ENCODE measurements around the gene TEX264. TPM values are rescaled to one million over a fixed set of nuclear protein-coding genes. Genes with fewer than 3 reads are reported as not detected.

TEX264 gene
- polyA plus RNA-seq, 1 donor (not counting 4 experiments of a cell fraction or from before 2014, with no cell fraction given), result 35.8 TPM

- Histone ChIP-seq H2AFZ (ENCODE audit: control insufficient read depth, low read length) (no peak overlapping the region), H3K9me3 (ENCODE audit: control insufficient read depth, low read depth, low read length) (no peaks in the 10 kb centered on the region), H4K20me1 (ENCODE audit: control insufficient read depth, extremely low read depth, insufficient read depth, low read length) (no peaks in the 10 kb centered on the region), H3K36me3 (ENCODE audit: control insufficient read depth in 2 of 2, extremely low read depth in 1 of 2, insufficient read depth in 2 of 2, low read length in 2 of 2) (no peaks in the 10 kb centered on the region), H3K27me3 (ENCODE audit: control insufficient read depth, extremely low read depth, insufficient read depth, low read length) (no peaks in the 10 kb centered on the region), H3K79me2 (ENCODE audit: control insufficient read depth, insufficient read depth, low read length) (no peaks in the 10 kb centered on the region), H3K4me2 (ENCODE audit: control insufficient read depth, extremely low read depth, insufficient read depth, low read depth, low read length) (no peak overlapping the region), H3K27ac (ENCODE audit: control insufficient read depth, insufficient read depth, low read length) (no peak overlapping the region), H3K9me1 (ENCODE audit: control insufficient read depth, extremely low read depth, insufficient read depth, low read length) (no peaks in the 10 kb centered on the region), H3K4me1 (ENCODE audit: control insufficient read depth, extremely low read depth, insufficient read depth, low read length) (no peaks in the 10 kb centered on the region), H3K4me3 (ENCODE audit: control insufficient read depth in 2 of 3, extremely low read depth in 1 of 3, insufficient read depth in 2 of 3, low read depth in 1 of 3, low read length in 3 of 3) (no peak overlapping the region), H3K9ac (ENCODE audit: control insufficient read depth, extremely low read depth, insufficient read depth, low read length) (no peak overlapping the region)
- dilution Hi-C loops (cut with MboI; ENCODE audit: extremely low pct_ligation_motif_present, low sequenced_read_pairs), result no loop called here
- peak; percentile 23 for DNase-seq (ENCODE audit: low read depth, low spot score)
- TF ChIP-seq, protein P1, sequence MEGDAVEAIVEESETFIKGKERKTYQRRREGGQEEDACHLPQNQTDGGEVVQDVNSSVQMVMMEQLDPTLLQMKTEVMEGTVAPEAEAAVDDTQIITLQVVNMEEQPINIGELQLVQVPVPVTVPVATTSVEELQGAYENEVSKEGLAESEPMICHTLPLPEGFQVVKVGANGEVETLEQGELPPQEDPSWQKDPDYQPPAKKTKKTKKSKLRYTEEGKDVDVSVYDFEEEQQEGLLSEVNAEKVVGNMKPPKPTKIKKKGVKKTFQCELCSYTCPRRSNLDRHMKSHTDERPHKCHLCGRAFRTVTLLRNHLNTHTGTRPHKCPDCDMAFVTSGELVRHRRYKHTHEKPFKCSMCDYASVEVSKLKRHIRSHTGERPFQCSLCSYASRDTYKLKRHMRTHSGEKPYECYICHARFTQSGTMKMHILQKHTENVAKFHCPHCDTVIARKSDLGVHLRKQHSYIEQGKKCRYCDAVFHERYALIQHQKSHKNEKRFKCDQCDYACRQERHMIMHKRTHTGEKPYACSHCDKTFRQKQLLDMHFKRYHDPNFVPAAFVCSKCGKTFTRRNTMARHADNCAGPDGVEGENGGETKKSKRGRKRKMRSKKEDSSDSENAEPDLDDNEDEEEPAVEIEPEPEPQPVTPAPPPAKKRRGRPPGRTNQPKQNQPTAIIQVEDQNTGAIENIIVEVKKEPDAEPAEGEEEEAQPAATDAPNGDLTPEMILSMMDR (optimal IDR thresholded peaks at IDR 0.05 in 1 of 3, IDR thresholded peaks at IDR 0.05 in 1 of 3, conservative IDR thresholded peaks at IDR 0.05 in 1 of 3; ENCODE audit: extremely low read depth in 1 of 3, insufficient read depth in 2 of 3, low read length in 3 of 3), result peak; percentile 92 to 100 (median 98)
- no peak for TF ChIP-seq EZH2 (IDR thresholded peaks at IDR 0.05; ENCODE audit: low read length)
- peak; percentile 69 for FAIRE-seq
These were observed 47.7 kb downstream of the TEX264 start for GRCh38 chr3:51718547-51719409.

GRCh38 chr3:51719410-51720025 lies 48.5 kb downstream of the TEX264 start:
- Histone ChIP-seq H3K4me3 (ENCODE audit: control insufficient read depth in 2 of 3, extremely low read depth in 1 of 3, insufficient read depth in 2 of 3, low read depth in 1 of 3, low read length in 3 of 3) (no peak overlapping the region), H3K4me2 (ENCODE audit: control insufficient read depth, extremely low read depth, insufficient read depth, low read depth, low read length) (no peak overlapping the region), H3K9ac (ENCODE audit: control insufficient read depth, extremely low read depth, insufficient read depth, low read length) (no peak overlapping the region), H4K20me1 (ENCODE audit: control insufficient read depth, extremely low read depth, insufficient read depth, low read length) (no peaks in the 10 kb centered on the region), H3K9me1 (ENCODE audit: control insufficient read depth, extremely low read depth, insufficient read depth, low read length) (no peaks in the 10 kb centered on the region), H2AFZ (ENCODE audit: control insufficient read depth, low read length) (no peak overlapping the region), H3K27me3 (ENCODE audit: control insufficient read depth, extremely low read depth, insufficient read depth, low read length) (no peaks in the 10 kb centered on the region), H3K36me3 (ENCODE audit: control insufficient read depth in 2 of 2, extremely low read depth in 1 of 2, insufficient read depth in 2 of 2, low read length in 2 of 2) (no peaks in the 10 kb centered on the region), H3K4me1 (ENCODE audit: control insufficient read depth, extremely low read depth, insufficient read depth, low read length) (no peaks in the 10 kb centered on the region), H3K27ac (ENCODE audit: control insufficient read depth, insufficient read depth, low read length) (no peak overlapping the region), H3K9me3 (ENCODE audit: control insufficient read depth, low read depth, low read length) (no peaks in the 10 kb centered on the region), H3K79me2 (ENCODE audit: control insufficient read depth, insufficient read depth, low read length) (no peaks in the 10 kb centered on the region)
- dilution Hi-C loops (cut with MboI; ENCODE audit: extremely low pct_ligation_motif_present, low sequenced_read_pairs), result no loop called here
- no peak for TF ChIP-seq EZH2 (IDR thresholded peaks at IDR 0.05; ENCODE audit: low read length)
- TF ChIP-seq, protein P1 (optimal IDR thresholded peaks at IDR 0.05 in 1 of 3, IDR thresholded peaks at IDR 0.05 in 1 of 3, conservative IDR thresholded peaks at IDR 0.05 in 1 of 3; ENCODE audit: extremely low read depth in 1 of 3, insufficient read depth in 2 of 3, low read length in 3 of 3), result peak in 1 of 3 experiments; percentile 9
- no peak for DNase-seq (ENCODE audit: low read depth, low spot score)
- no peak for FAIRE-seq

Measured in keratinocyte (primary cell).